GM18870 (cell line): ENCODE results near the gene KITLG.
"Not testable (repeated sequence)": the region's sequence is repeated elsewhere in the genome, so short reads cannot be mapped to it uniquely, and the experiment has no call there.

Source experiments
- ATAC-seq: cut with Tn5 transposase; IDR thresholded peaks from one replicate; pipeline ENCODE4 v1.9.1; 2021; ENCODE audit warnings: moderate library complexity; ENCODE audit not compliant: unreplicated experiment

KITLG gene, protein sequence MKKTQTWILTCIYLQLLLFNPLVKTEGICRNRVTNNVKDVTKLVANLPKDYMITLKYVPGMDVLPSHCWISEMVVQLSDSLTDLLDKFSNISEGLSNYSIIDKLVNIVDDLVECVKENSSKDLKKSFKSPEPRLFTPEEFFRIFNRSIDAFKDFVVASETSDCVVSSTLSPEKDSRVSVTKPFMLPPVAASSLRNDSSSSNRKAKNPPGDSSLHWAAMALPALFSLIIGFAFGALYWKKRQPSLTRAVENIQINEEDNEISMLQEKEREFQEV

GRCh38 chr12:88580051-88580871 lies at the start of gene KITLG:
KITLG (minus strand) TSS chr12:88580471; CDS start chr12:88580278, 193 bp downstream.
- ATAC-seq: peak; percentile 63

- ATAC-seq: no peak
These were observed 48.7 kb upstream of the KITLG start for GRCh38 chr12:88628856-88629509.

DNA sequence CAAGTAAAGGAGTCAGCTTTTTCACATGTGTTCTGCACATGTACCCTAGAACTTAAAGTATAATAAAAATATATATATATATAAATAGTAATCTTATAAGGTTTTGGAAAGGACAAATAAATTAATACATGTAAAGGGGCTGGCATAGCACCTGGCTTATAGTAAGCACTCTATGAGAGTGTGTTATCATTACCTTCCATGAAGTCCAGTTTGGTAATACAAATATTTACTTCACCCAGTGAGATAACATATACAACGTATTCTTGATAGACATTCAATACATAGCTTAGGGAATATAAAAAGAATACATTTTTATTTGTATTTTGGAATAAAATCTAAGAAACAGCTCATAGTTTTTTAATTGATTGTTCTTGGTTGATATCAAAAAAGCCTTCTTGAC lies 47.8 kb upstream of the KITLG start:
- not testable (repeated sequence) for ATAC-seq

DNA sequence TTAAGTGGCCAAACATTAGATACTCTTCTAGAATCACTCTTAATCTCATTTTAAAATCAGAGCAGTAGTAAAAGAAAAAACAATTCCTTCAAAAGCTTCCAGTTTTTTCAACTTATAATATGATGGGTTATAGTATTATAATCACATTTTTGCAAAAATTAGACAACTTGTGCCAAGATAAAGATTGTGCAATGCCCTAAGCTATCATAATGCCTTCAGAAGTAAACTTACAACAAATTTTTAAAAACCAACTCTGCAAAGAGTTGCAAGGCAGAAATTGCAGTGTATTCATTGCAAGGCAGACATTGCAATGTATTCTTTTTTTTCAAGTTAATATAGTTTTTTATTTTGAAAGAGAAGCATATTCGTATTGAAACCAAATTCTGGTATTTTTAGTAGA lies 47.2 kb upstream of the KITLG start:
- no peak for ATAC-seq

DNA sequence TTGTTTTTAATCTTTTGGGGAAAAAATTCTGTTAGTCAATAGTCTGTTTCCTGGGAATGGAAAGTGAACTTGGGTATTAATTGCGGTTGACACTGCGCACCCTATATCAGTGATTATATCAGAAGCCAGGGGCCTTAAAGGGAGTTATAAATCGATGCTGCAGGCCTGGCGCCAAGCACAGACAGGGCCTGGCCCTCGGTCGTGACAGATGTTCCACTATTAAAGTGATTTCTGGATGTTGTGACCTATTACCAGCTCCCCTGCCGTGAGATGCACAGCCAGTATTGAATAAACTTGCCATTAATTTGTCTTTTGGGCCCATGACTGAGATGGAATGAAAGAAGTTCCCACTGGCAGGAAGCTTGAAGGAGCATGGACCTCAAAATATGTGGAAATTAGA lies 45.1 kb upstream of the KITLG start:
- ATAC-seq: no peak

DNA sequence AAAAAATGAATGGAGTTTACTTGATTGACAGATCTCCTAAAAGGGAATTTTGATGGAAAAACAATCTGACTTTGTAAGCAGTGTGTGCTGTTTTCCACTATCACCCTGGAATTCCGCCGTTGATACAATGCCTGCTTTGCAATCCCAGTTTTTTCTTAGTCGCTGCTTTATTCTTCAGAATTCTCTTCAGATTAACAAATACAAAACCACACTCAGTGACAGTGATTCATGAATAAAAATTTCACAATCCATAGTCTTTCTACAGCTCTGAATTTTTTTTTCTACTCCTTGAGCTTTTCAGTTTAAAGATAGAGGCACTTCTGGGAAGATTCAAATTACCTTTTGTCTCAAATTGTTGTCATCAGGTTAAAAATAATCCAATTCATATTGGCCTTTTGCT lies 44.6 kb upstream of the KITLG start:
- ATAC-seq: no peak

DNA sequence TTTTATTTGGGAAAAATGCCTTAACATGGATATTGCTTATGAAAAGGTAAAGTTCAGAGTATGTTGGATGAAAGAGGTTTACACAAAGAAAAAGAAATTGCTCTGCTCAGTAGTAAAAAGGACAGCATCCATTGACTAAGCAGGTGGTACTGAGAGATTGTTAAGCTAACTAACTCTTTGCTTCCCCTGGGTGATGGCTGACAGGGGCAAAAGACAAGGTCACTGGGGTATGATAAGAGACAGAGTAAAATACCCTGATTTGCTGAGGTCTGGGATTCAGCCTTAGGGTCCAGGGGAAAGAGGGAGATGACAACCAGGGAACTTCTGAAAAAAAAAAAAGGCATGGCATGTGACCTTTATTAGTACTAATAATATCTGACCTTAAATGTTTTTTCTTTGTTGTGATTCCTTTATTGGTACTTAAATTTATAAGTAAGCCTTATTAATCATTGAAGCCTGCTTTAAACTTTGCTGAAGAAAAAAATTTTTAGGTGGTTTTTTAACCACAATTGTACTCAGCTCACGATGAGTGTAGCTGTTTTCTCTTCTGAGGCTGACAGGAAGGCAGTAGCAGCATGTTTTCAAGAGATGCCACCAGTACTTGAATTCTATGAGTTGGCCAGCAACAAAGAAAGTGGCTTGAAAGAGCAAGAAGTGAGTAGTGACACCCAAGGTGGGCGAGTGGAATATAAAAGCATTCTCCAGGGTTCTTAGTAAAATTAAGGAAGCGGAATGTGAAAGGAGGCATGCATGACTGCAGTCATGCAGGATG lies 43.7 kb upstream of the KITLG start:
- ATAC-seq: no peak

DNA sequence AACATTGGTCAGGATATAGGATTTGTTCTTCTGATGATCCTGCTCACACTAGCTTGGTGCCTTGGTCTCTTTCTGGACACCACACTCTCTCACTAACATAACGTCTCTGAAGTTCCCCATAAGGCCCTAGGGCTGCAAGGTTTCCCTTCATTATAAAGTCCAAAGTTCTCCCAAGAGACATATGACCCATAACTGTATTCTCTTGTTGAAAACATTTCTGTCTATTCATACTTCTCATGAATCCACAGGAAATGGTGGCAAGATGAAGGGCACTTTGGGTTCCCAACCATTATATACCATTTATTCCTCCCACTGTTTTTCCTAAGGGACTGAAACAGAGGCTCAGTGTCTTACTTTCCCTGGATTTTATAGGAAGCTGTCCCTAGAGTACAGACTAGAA lies 37.1 kb upstream of the KITLG start:
- no peak for ATAC-seq

- ATAC-seq: no peak
These were observed 35.2 kb upstream of the KITLG start for GRCh38 chr12:88615490-88615889.

DNA sequence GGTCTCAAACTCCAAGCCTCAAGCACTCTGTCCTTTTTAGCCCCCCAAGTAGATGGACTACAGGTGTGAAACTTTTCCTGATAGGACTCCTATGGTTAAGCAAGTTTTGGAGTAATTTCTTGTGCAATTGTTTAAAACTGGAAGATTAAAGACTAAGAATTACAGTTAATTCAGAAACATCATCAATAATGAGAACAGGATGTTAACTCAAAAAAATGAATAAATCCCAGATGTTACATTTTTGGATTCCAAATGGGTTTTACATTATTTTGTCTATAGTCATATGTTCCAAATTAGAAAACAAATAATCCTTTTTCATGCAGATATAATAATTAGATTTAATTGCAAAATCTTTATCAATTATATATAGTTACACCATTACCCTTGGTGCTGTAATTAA lies 24.4 kb upstream of the KITLG start:
- no peak for ATAC-seq

DNA sequence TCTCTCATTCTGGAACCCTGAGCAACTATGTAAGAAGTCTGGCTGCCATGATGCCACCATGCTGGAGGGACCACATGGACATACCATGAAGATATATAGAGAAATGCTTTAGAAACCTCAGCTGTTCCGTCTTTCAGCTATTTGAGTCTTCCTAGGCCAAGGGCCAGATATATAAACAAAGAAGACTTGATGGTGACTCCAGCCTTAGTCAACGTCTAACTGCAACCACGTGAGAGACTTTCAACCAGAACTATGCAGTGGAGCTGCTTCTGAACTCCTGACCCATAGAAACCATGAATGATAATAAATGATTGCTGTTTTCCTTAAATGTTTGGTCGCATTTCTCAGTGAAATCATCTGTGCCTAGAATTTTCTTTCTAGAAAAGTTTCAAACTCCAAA lies 20.0 kb upstream of the KITLG start:
- ATAC-seq: no peak

- ATAC-seq: no peak
These were observed 17.1 kb upstream of the KITLG start for GRCh38 chr12:88597365-88597764.

DNA sequence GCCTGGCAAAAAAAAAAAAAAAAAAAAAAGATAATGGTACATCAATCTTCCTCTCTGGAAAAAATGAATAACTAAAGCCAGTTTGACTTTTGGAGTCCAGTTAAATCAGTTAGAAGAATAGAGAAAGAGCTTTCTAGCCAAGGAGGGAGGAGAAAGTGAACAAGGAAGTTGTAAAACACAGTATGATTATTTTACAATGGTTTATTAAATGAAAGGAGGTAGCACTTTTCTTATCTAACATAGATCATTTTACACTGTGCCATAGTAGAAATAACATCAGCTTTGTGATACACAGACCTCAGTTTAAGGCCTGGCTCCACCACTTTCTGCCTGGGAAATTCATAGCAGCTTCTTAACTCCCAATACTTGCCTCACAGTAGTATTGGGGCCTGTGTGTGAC lies 15.4 kb upstream of the KITLG start:
- no peak for ATAC-seq

- ATAC-seq: no peak
These were observed 14.5 kb upstream of the KITLG start for GRCh38 chr12:88594780-88595179.

GRCh38 chr12:88591343-88591742 lies 11.1 kb upstream of the KITLG start:
- no peak for ATAC-seq

GRCh38 chr12:88590851-88591250 lies 10.6 kb upstream of the KITLG start:
- no peak for ATAC-seq

GRCh38 chr12:88585077-88585476 lies 4.8 kb upstream of the KITLG start:
- ATAC-seq: no peak

DNA sequence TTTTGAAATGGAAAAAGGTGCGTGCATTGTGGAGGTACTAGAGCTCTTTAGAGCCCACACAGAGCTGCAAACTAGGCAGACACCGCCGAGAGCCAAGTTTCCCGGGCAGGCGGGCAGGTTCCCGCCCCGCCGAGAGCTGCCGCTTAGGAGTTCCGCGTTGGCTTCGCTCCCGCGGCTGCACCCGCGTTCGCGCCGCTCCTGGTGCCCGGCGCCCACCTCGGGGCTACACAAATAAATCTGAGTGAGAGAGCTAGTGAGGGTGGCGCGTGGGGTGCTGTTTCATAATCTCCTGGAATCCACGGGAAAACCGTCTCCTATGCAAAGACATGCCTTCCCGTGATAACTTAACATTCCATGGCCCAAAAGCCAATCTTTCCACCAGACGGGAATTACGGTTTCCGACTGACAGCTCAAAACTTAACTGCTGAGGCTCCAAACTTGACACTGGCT lies 645 bp downstream of the KITLG start:
- no peak for ATAC-seq

- ATAC-seq: no peak
These were observed 1.1 kb downstream of the KITLG start for GRCh38 chr12:88579161-88579517.

DNA sequence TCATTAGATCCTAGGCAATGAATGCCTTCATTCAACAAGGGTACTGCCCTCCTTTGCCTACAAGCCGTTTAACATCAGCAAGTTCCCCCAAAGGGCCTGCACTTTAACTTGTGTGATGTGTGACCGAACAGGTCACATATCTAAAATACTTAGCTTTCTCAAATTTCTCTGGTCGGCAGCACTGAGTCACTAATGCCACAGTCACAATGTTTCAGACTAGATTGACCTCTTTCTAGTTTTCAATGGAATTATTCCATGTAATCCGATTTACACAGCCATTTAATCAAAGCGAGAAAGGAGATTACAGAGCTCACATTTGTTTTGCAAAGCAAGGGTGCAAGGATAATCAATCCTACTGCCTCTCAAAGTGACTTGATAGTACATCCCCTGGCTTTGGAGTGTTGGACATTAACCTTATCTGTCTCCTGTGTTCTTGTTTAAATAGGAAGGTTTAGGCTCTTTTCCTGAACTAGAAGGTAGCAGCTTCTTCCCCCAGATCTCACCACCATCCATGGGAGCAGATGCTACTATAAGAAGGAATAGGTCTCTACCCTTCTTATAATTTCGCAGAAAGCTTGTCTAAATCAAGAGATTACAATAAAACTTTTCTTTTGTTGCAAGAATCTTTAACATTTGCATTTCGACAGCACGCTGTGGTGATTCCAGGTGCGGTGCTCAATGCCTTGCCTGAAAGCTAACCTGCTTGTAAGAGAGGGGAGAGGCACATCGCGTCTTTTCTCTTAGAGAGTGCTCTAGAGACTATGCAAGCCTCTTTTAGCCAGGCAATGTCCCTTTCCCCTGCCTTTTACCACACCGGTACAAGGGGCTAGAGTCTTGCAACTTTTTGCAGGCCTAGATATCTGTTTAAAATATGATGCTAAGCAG lies 1.8 kb downstream of the KITLG start:
- ATAC-seq: no peak
